ENCODE results near the gene FHL1.
A peak's percentile ranks its signal among the peaks of the same experiment; 100 is the strongest.

FHL1 gene

GRCh38 chrX:136250191-136251040 lies 103.1 kb downstream of the FHL1 start:
- intact Hi-C loops (cut with micrococcal nuclease) = no loop called here
- Mint-ChIP-seq H3K4me1 (ENCODE audit: low read depth) (no peaks in the 10 kb centered on the region), H3K27me3 (no peaks in the 10 kb centered on the region), H3K4me3 (peak overlapping the region; percentile 75), H3K9me3 (no peaks in the 10 kb centered on the region), H3K36me3 (ENCODE audit: low read depth) (no peaks in the 10 kb centered on the region), H3K27ac (no peak overlapping the region)

GRCh38 chrX:136251041-136251991 lies 104.0 kb downstream of the FHL1 start, which contains the start of gene MAP7D3:
MAP7D3 (minus strand) TSS chrX:136251400; CDS start chrX:136251358, 42 bp downstream.
- H3K27me3 Mint-ChIP-seq = no peaks in the 10 kb centered on the region
- no peaks in the 10 kb centered on the region for H3K4me1 Mint-ChIP-seq (ENCODE audit: low read depth)
- intact Hi-C loops (cut with micrococcal nuclease) = no loop called here
- H3K36me3 Mint-ChIP-seq (ENCODE audit: low read depth) = no peaks in the 10 kb centered on the region
- peak within 1 kb of the TSS; percentile 75 for H3K4me3 Mint-ChIP-seq
- no peaks in the 10 kb centered on the region for H3K9me3 Mint-ChIP-seq
- H3K27ac Mint-ChIP-seq = no peak within 1 kb of the TSS

GRCh38 chrX:136255541-136255940 lies 108.2 kb downstream of the FHL1 start:
- Mint-ChIP-seq H3K4me3 (no peak overlapping the region), H3K27ac (no peak overlapping the region), H3K9me3 (no peaks in the 10 kb centered on the region), H3K36me3 (ENCODE audit: low read depth) (no peaks in the 10 kb centered on the region), H3K4me1 (ENCODE audit: low read depth) (no peaks in the 10 kb centered on the region), H3K27me3 (no peaks in the 10 kb centered on the region)
- intact Hi-C loops (cut with micrococcal nuclease) = no loop called here

GRCh38 chrX:136256026-136256425 lies 108.7 kb downstream of the FHL1 start:
- Mint-ChIP-seq H3K27me3 (no peaks in the 10 kb centered on the region), H3K27ac (no peak overlapping the region)
- intact Hi-C loops (cut with micrococcal nuclease) = no loop called here

GRCh38 chrX:136258951-136259350 lies 111.6 kb downstream of the FHL1 start:
- Mint-ChIP-seq H3K4me1 (ENCODE audit: low read depth) (no peaks in the 10 kb centered on the region), H3K9me3 (no peaks in the 10 kb centered on the region), H3K36me3 (ENCODE audit: low read depth) (no peaks in the 10 kb centered on the region), H3K27me3 (no peaks in the 10 kb centered on the region), H3K4me3 (no peak overlapping the region), H3K27ac (no peak overlapping the region)
- intact Hi-C loops (cut with micrococcal nuclease) = no loop called here

More at GRCh38 chrX:136256026-136256425, 108.7 kb downstream of the FHL1 start:
- Mint-ChIP-seq H3K36me3 (ENCODE audit: low read depth) (no peaks in the 10 kb centered on the region), H3K9me3 (no peaks in the 10 kb centered on the region), H3K4me3 (no peak overlapping the region), H3K4me1 (ENCODE audit: low read depth) (no peaks in the 10 kb centered on the region)

- Mint-ChIP-seq H3K4me3 (no peak overlapping the region), H3K9me3 (no peaks in the 10 kb centered on the region), H3K27me3 (no peaks in the 10 kb centered on the region), H3K4me1 (ENCODE audit: low read depth) (no peaks in the 10 kb centered on the region), H3K27ac (no peak overlapping the region), H3K36me3 (ENCODE audit: low read depth) (no peaks in the 10 kb centered on the region)
- intact Hi-C loops (cut with micrococcal nuclease) = no loop called here
Measured at GRCh38 chrX:136259543-136259942, 112.2 kb downstream of the FHL1 start.

GRCh38 chrX:136260776-136261175 lies 113.4 kb downstream of the FHL1 start:
- intact Hi-C loops (cut with micrococcal nuclease) = no loop called here
- no peaks in the 10 kb centered on the region for H3K4me1 Mint-ChIP-seq (ENCODE audit: low read depth)
- H3K36me3 Mint-ChIP-seq (ENCODE audit: low read depth) = no peaks in the 10 kb centered on the region
- no peaks in the 10 kb centered on the region for H3K27me3 Mint-ChIP-seq
- no peak overlapping the region for H3K27ac Mint-ChIP-seq
- H3K9me3 Mint-ChIP-seq = no peaks in the 10 kb centered on the region
- H3K4me3 Mint-ChIP-seq = no peak overlapping the region

All from dendritic cell treated with granulocyte-macrophage colony-stimulating factor and Interleukin-4, amounts not matched to agents 40 ng/mL and 50 ng/mL, for 4 days (primary cell).